Loucy (cell line): ENCODE results near the gene CD9.

ENCODE experiments used
- H2AFZ ChIP-seq: fragments of 200-600 bp; sonication (generic); 2 replicates; pipeline ENCODE4 v1.6.0; 2016; ENCODE audit warnings: antibody characterized with exemption, mild to moderate bottlenecking, low read length, moderate library complexity
- H3F3A ChIP-seq: fragments of 200-600 bp; 2 replicates; pipeline ENCODE4 v1.6.0; 2016; ENCODE audit warnings: antibody characterized with exemption, low read depth, mild to moderate bottlenecking
- H3K27me3 ChIP-seq: fragments of 200-600 bp; sonication (generic); 2 replicates; pipeline ENCODE4 v1.6.1; 2014; ENCODE audit warnings: low read length, mild to moderate bottlenecking; ENCODE audit not compliant: insufficient read depth, poor library complexity, severe bottlenecking
- H3K36me3 ChIP-seq: fragments of 200-600 bp; sonication (generic); 2 replicates; pipeline ENCODE4 v1.6.1; 2016; ENCODE audit warnings: low read length; ENCODE audit not compliant: insufficient read depth
- H3K4me1 ChIP-seq: fragments of 200-600 bp; sonication (generic); 2 replicates; pipeline ENCODE4 v1.5.1; 2014; ENCODE audit warnings: low read length, mild to moderate bottlenecking; ENCODE audit not compliant: insufficient read depth, poor library complexity, severe bottlenecking
- H3K4me2 ChIP-seq: fragments of 200-600 bp; sonication (generic); 2 replicates; pipeline ENCODE4 v1.6.0; 2014; ENCODE audit warnings: antibody characterized with exemption, low read length, low read depth, mild to moderate bottlenecking; ENCODE audit not compliant: poor library complexity, severe bottlenecking
- H3K4me3 ChIP-seq: fragments of 200-600 bp; sonication (generic); 2 replicates; pipeline ENCODE4 v1.5.1; 2014; ENCODE audit warnings: low read length, mild to moderate bottlenecking, mixed read lengths; ENCODE audit not compliant: poor library complexity, severe bottlenecking
- H3K79me2 ChIP-seq: fragments of 200-600 bp; sonication (generic); 2 replicates; pipeline ENCODE4 v1.6.1; 2014; ENCODE audit warnings: low read length; ENCODE audit not compliant: insufficient read depth
- H3K9ac ChIP-seq: fragments of 200-600 bp; sonication (generic); 2 replicates; pipeline ENCODE4 v1.6.0; 2014; ENCODE audit warnings: mild to moderate bottlenecking, low read depth, low read length, moderate library complexity; ENCODE audit not compliant: poor library complexity, severe bottlenecking
- H3K9me2 ChIP-seq: fragments of 200-600 bp; sonication (generic); replicated peaks from 2 replicates; pipeline ENCODE4 v1.6.1; 2016; ENCODE audit warnings: low read depth, low read length, mixed read lengths
- H3K9me3 ChIP-seq: fragments of 200-600 bp; sonication (generic); 2 replicates; pipeline ENCODE4 v1.6.1; 2014; ENCODE audit warnings: mild to moderate bottlenecking, antibody characterized with exemption, low read length, low read depth; ENCODE audit not compliant: insufficient read depth
- H4K20me1 ChIP-seq: fragments of 200-600 bp; sonication (generic); 2 replicates; pipeline ENCODE4 v1.6.0; 2014; ENCODE audit warnings: antibody characterized with exemption, low read length, mild to moderate bottlenecking; ENCODE audit not compliant: insufficient read depth, poor library complexity, severe bottlenecking
- EZH2phosphoT487 ChIP-seq: fragments of 200-600 bp; IDR thresholded peaks from 2 replicates; pipeline ENCODE4 v1.6.1; 2018; ENCODE audit warnings: antibody characterized with exemption, mild to moderate bottlenecking, moderate library complexity, borderline replicate concordance
- TF ChIP-seq, protein P1 (sequence below): fragments of 200-600 bp; sonication (generic); conservative IDR thresholded peaks from 2 replicates; pipeline ENCODE4 v1.5.1; 2014; ENCODE audit warnings: mild to moderate bottlenecking, antibody characterized with exemption, low read length

The CD9 gene

DNA sequence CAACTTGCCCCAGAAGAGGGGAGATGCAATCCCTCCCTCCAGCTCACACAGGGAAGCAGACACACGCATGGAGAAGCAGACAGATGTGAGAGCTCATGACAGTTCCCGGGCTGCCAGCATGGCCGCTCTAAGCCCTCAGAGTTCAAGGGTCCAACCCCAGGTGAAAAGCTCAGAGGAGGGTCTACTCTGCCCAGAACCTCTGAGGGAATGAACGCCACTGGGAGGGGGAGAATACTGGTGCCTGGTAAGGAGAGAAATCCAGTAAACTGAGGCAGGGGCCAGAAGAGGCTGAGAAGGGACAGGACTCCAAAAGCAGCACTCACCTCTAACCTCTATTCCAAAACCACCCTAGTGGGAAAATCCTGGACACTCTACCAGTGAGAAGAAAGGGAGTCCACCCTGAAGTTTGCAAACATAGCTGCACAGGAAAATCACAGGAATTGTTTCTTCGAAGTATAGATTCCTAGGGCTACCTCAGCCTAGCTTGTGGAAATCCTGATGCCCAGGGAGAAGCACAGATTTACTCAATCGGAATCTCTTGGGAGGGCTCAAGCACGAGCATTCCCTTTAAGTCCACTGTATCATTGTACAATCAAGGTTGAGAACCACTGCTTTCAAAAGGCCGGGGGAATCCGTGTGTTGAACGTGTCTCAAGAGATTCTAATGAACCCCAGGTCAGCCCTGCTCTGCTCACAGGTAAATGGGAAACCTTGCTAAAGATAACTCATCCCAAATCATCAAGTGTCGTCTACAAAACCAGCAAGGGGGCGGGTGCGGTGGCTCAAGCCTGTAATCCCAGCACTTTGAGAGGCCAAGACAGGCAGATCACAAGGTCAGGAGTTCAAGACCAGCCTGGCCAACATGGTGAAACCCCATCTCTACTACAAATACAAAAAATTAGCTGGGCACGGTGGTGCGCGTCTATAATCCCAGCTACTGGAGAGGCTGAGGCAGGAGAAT is 76.0 kb downstream of the CD9 start:
- Histone ChIP-seq H3K4me1 (peaks cover 8% of the 10 kb centered on the region), H2AFZ (no peak overlapping the region), H3K9me3 (no peaks in the 10 kb centered on the region), H3K79me2 (no peaks in the 10 kb centered on the region), H3K36me3 (no peaks in the 10 kb centered on the region), H3K4me3 (no peak overlapping the region), H3K27me3 (no peaks in the 10 kb centered on the region), H3K9ac (no peak overlapping the region), H4K20me1 (no peaks in the 10 kb centered on the region), H3K9me2 (no peaks in the 10 kb centered on the region), H3K4me2 (no peak overlapping the region), H3F3A (no peaks in the 10 kb centered on the region)
- TF ChIP-seq, protein P1, sequence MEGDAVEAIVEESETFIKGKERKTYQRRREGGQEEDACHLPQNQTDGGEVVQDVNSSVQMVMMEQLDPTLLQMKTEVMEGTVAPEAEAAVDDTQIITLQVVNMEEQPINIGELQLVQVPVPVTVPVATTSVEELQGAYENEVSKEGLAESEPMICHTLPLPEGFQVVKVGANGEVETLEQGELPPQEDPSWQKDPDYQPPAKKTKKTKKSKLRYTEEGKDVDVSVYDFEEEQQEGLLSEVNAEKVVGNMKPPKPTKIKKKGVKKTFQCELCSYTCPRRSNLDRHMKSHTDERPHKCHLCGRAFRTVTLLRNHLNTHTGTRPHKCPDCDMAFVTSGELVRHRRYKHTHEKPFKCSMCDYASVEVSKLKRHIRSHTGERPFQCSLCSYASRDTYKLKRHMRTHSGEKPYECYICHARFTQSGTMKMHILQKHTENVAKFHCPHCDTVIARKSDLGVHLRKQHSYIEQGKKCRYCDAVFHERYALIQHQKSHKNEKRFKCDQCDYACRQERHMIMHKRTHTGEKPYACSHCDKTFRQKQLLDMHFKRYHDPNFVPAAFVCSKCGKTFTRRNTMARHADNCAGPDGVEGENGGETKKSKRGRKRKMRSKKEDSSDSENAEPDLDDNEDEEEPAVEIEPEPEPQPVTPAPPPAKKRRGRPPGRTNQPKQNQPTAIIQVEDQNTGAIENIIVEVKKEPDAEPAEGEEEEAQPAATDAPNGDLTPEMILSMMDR = no peak
- TF ChIP-seq EZH2phosphoT487 = no peak

DNA sequence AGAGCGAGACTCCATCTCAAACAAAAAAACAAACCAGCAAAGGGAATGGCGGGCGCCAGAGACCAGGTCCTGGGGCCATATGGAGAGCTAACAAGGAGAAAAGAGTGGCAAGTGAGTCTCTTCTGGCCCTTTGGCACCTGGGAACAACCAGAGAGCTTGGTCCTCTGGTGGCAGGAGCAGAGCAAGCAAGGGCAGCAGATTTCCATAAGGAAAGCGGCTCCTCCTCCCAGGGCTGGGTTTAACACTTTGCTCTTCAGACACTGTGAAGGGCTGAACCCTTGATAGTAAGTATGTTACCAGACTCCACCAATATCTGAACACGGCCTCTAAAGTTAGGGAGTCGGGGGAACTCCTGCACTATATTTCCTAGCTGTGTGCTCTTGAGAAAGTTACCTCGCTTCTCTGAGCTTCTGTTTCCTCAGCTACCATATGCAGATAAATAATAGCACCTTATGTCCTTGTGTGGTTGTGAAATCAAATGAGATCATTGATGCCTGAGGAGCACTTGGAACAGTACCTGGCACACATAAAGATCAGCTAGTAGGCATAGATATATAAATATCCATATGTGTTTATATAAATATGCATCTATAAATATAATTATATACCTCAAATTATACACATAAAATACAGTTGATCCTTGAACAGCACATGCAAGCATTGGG is 76.9 kb downstream of the CD9 start:
- H3K36me3 ChIP-seq = no peaks in the 10 kb centered on the region
- H3K79me2 ChIP-seq = no peaks in the 10 kb centered on the region
- H3K9me2 ChIP-seq = no peaks in the 10 kb centered on the region
- H3K9me3 ChIP-seq = no peaks in the 10 kb centered on the region
- H3K27me3 ChIP-seq = no peaks in the 10 kb centered on the region
- TF ChIP-seq EZH2phosphoT487 = no peak
- TF ChIP-seq, protein P1 = no peak
- no peak overlapping the region for H3K4me2 ChIP-seq
- H3F3A ChIP-seq = no peaks in the 10 kb centered on the region
- no peak overlapping the region for H2AFZ ChIP-seq
- peaks cover 8% of the 10 kb centered on the region for H3K4me1 ChIP-seq
- no peak overlapping the region for H3K4me3 ChIP-seq
- no peaks in the 10 kb centered on the region for H4K20me1 ChIP-seq
- H3K9ac ChIP-seq = no peak overlapping the region

DNA sequence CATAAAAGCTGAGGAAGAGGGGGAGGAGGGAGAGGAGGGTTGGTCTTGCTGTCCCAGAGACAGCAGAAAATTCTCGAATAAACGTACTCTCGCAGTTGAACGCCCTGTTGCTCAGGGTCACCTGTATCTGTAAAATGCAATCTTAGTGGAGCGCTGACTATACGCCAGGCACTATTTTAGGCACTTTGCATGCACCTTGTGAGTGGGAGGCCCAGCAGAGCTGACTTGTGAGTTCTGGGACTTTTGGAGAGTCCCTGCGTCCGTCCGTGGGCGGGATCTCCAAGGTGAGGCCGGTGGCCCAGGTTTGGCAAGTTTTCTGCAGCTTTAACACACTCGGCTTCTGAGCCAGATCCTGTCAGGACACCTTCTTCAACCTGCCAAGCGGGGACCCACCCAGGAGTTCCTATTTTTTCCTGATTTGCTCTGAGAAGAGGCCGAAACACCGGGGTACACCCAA is 77.8 kb downstream of the CD9 start:
- Histone ChIP-seq H4K20me1 (no peaks in the 10 kb centered on the region), H3F3A (no peaks in the 10 kb centered on the region), H3K36me3 (no peaks in the 10 kb centered on the region), H3K27me3 (no peaks in the 10 kb centered on the region), H3K9me2 (no peaks in the 10 kb centered on the region), H3K4me1 (peaks cover 6% of the 10 kb centered on the region), H2AFZ (peak overlapping the region; percentile 94), H3K9me3 (no peaks in the 10 kb centered on the region), H3K4me2 (peak overlapping the region; percentile 80), H3K79me2 (no peaks in the 10 kb centered on the region), H3K9ac (peak overlapping the region; percentile 75), H3K4me3 (peak overlapping the region; percentile 73)
- no peak for TF ChIP-seq EZH2phosphoT487
- TF ChIP-seq, protein P1 = no peak
